ENCODE results near the gene GNE.

DNA sequence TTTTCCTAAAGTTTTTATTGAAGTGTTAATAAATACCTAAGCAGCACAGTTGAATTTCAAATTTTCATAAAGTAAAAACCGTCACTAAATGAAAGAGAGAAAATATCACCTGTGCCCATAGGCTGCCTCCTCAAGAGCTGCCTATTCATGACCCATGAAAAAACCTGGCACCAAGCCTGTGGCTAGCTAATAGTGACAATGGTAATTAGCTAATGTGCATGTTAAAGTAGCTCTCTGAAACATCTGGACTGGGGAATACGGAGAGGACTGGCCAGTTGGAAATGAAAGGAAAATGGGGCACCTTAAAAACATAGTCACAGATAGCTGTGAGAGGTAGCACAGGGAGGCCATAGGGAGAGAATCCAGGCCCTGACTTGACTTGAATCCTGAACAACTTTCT is 5.4 kb upstream of the GNE start:
- TF ChIP-seq, protein P1, sequence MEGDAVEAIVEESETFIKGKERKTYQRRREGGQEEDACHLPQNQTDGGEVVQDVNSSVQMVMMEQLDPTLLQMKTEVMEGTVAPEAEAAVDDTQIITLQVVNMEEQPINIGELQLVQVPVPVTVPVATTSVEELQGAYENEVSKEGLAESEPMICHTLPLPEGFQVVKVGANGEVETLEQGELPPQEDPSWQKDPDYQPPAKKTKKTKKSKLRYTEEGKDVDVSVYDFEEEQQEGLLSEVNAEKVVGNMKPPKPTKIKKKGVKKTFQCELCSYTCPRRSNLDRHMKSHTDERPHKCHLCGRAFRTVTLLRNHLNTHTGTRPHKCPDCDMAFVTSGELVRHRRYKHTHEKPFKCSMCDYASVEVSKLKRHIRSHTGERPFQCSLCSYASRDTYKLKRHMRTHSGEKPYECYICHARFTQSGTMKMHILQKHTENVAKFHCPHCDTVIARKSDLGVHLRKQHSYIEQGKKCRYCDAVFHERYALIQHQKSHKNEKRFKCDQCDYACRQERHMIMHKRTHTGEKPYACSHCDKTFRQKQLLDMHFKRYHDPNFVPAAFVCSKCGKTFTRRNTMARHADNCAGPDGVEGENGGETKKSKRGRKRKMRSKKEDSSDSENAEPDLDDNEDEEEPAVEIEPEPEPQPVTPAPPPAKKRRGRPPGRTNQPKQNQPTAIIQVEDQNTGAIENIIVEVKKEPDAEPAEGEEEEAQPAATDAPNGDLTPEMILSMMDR (IDR thresholded peaks at IDR 0.05; ENCODE audit: low read depth, low read length, poor library complexity, severe bottlenecking) = no peak
- no peak for TF ChIP-seq EZH2phosphoT487 (IDR thresholded peaks at IDR 0.05; ENCODE audit: borderline replicate concordance, low read length)

Measured in DOHH2 (cell line).